D341Med (cell line): ENCODE results near the gene SPDYE16.
"Not testable (repeated sequence)": the region's sequence is repeated elsewhere in the genome, so short reads cannot be mapped to it uniquely, and the experiment has no call there.

ENCODE experiments used
- DNase-seq: peaks from one replicate; pipeline ENCODE4 v3.0.0; 2012; ENCODE audit warnings: low spot score

The SPDYE16 gene

DNA sequence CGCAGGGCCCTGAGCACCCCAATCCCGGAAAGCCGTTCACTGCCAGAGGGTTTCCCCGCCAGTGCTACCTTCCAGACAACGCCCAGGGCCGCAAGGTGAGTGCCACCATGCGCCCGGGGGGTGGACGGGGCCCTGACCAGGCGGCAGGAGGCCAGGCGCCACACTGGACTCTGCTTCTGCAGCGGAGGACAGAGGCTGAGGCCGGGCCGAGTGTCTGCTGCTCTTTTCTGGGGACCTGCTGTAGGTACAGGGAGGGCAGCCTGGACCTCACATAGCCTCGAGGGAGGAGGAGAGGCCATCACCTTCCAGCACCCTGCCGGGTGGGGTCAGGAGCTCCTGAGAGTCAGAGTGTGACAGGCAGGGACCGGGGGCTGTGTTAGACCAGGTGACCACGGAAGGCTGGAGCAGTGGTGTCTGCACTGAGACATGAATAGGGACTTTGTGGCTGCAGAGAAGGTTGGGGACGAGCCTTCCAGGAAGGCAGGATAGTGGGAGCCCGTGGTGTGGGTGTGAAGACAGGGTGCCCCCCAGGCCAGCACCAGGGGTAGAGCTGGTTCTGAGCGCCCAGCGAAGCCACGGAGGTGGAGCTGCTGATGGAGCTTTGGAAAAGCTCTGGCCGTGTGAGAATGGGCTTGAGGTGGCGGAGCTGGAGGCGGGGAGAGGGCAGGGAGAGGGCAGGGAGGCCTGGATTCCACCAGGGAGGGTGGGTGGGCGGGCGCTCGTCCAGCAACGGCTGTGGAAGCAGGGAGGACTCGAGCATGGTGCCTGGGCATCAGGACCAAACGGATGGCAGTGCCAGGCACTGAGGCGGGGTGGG is 38.5 kb downstream of the SPDYE16 start:
- DNase-seq: peak; percentile 24

DNA sequence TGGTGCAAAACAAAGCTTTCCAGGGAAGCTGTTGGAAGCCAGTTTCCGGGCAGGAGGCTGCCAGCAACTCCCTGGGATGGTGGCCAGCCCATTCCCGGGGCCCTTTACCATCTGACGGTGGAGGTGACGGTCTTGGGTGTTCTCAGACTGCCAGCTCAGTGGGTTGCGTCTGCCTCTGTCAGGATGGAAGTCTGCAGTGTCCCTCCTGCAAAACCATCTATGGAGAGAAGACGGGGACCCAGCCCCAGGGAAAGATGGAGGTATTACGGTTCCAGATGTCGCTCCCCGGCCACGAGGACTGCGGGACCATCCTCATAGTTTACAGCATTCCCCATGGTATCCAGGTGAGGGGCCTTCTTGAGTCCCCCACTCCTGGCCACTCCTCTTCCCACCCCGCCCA is 39.9 kb downstream of the SPDYE16 start:
- DNase-seq: not testable (repeated sequence)

DNA sequence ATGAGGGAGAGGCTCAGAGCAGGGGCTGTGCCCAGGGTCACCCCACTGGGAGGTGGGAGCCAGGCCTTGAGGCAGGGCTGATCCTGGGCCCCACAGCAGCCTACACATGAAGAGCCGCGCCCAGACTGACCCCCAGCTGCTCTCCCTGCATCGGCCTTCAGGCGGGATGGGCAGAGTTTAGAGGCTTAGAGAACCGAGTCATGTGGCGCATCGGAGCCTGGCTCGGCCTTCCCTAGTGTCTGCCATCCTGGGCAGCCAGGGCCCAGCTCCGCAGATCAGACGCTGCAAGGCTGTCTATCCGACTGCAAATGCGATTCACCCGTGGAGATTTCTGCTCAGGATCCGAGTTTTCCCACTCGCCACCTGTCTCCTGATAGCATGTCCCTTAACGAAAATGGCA is 40.3 kb downstream of the SPDYE16 start:
- DNase-seq: not testable (repeated sequence)

DNA sequence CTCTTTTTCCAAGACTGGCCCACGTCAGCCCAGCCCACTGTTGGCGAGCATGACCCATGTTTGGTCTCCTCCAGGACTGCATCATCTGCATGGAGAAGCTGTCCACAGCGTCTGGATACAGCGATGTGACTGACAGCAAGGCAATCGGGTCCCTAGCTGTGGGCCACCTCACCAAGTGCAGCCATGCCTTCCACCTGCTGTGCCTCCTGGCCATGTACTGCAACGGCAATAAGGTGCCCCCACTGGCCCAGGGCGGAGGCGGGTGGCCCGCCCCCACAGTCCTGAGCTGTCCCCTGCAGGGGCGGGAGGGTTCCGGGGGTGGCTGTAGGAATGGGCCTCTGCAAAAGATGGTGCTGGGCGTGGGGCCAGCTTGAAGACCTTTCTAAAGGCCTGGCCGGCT is 40.9 kb downstream of the SPDYE16 start:
- not testable (repeated sequence) for DNase-seq

DNA sequence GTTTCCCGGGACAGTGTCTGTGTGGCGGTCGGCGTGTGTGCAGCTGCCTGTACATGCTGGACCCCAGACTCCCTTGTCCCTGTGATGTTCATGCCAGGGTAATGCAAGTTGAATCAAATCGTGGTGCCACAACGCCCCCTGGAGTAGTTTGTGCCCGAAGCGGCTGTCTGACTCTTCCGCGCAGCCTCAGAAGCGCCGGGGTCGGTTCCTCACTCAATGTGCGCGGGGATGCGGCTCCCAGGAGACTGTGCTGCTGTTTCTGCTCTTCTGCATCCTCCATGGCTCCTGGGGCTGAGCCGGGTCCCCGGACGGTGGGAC is 43.2 kb downstream of the SPDYE16 start:
- DNase-seq: not testable (repeated sequence)

DNA sequence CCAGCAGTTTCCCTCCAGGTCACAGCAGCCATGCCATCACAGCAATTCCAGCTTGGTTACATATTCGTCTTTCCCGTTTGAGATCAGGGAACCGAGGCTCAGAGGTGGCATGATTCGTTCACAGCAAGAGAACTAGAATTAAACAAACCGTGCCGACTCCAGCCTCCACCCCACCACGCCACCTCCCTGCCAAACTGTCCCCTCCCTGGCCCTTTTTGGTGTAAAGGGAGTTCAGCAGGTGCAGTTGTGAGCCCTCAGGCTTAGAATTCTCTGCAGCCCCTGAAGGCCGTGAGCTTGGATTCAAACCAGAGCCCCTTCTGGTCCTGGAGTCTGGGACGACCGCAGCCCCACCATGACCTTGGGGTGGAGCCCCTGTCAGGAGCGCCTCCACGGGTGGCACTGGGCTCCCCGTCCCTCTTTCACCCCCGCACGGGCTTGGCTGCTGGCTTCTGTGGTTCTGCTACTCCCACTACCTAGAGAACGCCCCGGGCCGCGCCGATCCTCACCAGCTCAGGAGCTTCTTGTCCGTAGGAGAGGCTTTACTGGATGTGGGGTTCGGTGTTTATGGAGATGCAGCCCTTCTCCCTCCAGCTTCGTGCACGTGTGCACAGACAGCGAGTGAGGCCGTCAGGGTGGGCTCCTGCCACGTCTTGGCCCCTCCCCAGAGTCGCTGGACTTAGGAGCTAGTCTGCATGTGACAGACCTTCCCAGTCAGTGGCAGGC is 43.7 kb downstream of the SPDYE16 start:
- DNase-seq: peak; percentile 5

DNA sequence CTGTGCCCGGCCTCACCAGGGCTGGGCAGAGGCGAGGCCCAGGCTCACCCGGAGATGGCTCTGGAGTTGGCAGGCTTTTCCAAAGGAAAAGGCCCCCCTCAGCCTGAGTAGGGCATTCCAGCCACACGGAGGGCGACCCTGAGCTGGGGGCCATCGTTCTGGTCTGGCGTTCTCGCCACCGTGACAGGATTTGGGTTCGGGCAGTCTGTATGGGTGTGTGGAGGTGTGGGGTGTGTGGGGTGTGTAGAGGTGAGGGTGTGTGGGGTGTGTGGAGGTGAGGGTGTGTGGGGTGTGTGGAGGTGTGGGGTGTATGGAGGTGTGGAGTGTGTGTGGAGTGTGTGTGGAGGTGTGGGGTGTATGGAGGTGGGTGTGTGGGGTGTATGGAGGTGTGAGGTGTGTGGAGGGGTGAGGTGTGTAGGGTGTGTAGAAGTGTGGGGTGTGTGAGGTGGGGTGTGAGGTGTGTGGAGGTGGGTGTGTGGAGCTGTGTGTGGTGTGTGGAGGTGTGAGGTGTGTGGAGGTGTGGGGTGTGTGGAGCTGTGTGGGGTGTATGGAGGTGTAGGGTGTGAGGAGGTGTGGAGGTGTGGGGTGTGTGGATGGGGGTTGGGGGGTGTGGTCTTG is 44.4 kb downstream of the SPDYE16 start:
- not testable (repeated sequence) for DNase-seq

DNA sequence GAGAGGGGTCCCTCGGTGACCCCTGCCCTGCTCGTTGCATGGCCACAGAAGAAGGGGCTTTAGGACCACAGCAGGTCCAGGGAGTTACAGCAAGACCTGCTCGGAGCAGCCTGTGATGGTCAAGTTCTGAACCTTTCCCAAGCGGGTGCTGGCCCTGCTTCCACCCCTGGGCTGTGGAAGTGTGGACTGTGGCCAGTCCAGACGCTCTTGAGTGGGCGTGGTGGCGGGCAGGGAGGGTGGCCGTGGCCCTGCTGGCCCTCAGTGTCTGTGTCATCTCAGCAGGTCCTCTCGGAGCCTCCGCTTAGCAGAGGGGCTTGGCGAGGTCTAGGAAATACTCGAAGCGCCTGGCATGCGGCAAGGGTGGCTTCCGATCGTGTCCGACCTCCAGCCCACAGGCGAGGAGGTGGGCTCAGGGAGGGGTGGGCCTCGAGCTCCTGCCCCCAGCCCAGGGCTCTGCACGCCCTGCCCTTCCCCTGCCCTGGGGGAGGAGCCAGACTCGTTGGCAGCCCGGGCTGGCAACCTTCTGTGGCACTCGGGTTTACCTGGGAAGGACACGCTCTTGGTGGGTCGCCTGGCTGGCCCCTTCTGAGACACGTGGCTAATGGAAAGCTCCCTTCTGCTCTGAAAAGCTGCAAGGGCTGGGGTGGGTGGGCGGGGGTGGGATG is 45.0 kb downstream of the SPDYE16 start:
- DNase-seq: not testable (repeated sequence)

DNA sequence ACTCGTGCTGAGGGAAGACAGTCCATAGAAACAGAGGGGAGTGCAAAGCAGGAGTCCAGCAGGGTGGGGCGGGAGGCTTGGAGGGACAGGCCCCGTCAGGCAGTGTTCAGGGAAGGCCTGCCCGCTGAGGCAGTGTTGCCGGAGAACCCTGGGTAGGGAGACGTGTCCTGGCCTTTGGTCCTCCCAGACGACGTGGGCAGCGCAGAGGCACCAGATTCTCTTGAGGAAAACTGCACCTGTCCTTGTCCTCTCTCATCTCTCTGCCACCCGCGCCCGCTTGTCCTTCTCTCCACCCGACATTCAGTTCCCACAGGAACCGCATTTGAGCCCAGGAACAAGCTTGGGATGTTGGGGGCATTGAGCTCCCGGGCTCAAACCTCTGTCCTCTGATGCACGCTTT is 47.4 kb downstream of the SPDYE16 start:
- not testable (repeated sequence) for DNase-seq

DNA sequence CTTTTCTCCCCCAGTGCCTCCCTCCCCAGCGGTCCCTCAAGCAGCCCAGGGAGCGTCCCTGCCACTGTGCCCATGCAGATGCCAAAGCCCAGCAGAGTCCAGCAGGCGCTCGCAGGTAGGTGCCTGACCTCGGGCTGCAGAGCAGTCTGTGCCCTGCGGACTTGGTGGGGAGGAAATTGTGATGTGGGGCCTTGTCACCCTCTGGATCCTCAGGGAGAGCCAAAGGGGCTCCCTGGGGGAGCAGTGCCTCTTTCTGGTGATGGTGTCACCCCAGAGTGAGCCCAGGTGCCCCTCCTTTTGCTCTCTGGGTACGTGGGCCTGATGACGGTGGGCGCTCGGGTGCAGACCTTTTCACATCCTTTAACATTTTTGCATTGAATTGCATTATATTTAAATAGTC is 51.0 kb downstream of the SPDYE16 start:
- DNase-seq: not testable (repeated sequence)

DNA sequence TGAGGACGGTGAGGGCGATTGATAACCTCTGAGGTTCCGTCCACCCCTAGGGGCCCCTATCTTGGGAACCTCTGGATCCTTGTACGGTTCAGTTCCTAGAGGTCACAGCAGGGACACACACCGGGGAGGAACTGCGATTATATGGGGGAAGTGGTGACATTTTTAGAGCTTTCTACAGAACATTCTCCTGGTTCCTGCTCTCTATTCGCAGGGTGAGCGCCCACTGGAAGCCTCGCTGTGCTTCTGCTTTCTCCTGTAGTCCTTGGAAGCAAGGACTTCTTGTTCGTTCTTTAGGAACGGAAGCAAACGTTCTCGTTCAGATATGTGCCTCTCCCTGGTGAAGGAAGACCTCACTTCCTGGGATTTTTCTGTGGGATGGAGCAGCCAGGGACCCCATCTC is 55.1 kb downstream of the SPDYE16 start:
- not testable (repeated sequence) for DNase-seq

DNA sequence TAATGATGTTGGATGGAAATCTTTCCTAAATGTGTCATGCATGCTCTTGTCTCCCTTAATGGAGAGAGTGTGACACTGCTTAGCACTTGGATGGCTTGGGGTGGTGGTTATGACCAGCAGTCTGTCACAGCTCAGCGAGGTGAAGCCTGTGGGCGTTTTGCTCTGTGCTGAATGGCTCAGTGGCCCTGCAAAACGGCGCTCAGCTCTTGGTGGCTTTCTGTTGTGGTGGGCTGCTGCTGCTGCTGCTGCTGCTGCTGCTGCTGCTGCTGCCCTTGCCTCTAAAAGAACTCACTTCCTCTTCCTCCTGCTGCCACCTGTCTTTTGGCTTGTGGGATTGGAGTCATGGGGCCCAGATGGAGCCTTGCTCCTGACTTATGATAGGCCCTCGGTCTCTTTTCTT is 56.5 kb downstream of the SPDYE16 start:
- DNase-seq: not testable (repeated sequence)

DNA sequence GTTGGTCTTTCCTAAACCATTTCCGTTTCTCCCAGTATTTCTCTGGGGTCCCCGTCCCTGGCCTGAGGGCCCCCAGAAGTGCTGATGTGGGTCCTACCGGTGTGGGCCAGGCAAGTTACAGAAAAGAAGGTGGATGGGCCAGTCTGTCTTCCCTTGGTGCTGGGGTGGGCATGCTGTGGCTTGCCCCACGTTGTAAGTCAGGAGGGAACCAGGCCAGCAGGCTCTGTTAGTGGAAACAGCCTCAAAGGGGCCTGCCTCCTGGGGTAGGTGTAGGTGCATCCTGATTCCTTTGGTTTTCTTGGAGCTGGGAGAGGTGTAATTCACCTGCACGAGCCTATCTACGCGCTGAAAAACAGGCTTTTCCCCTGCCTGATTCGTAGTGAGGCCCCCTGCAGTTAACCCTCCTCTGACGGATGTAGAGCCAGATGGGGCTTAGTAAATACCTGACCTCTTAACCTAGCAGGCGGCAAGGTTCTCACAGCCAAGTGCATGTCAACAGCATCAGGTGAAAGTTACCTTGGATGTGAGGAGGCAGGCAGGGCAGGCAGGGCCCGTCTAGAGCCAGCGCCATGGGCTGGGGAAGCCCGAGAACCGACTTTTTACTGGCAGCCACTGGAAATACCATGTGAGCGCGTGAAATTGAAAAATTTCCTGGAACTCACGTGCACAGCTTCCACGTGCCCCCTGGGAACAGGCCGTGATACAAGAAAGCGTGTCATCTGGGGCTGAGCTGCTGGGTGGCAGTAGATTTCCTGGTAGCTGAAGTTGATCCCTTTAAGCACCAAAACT is 57.1 kb downstream of the SPDYE16 start:
- not testable (repeated sequence) for DNase-seq

DNA sequence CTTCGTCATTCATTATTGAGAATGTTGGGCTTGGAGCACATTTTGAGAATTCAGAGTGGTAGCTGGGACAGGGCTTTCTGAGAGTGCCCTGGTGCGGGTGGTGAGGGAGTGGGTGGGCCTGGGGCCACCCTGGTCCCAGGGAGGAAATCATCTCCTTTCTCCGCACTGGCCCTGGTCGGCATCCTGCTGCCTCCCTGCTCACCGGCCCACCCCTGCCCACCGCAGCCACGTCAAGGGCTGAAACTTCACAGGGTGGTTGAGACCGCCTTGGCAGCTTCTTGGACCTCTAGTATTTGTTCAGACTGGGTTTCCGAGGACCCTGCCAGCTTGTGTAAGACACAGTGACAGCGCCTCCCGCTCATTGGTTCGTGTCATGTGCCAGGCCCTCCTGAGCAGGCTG is 58.6 kb downstream of the SPDYE16 start:
- not testable (repeated sequence) for DNase-seq

DNA sequence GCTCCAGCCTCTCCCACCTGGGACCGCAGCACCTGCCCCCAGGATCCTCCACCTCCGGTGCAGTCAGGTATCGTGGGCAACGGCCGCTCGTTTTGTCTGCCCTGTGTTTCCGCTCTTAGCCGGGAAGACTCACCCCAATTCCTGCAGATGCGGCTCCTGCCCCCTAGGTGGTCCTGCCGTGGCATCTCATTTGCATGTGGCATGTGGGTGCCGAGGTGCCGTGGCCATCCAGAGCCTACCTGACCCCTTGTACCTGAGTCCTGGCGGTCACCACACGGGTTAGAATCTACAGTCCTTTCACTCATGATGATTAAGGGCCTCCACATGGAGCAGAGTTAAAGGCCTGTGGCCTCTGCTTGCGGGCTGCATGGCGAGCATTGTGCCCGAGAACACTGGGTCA is 60.0 kb downstream of the SPDYE16 start:
- not testable (repeated sequence) for DNase-seq

DNA sequence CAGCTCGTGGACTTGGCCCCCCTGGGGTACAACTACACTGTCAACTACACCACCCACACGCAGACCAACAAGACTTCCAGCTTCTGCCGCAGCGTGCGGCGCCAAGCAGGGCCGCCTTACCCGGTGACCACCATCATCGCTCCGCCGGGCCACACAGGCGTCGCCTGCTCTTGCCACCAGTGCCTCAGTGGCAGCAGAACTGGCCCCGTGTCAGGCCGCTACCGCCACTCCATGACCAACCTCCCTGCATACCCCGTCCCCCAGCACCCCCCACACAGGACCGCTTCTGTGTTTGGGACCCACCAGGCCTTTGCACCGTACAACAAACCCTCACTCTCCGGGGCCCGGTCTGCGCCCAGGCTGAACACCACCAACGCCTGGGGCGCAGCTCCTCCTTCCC is 60.4 kb downstream of the SPDYE16 start:
- DNase-seq: not testable (repeated sequence)
